NCI-H146 treated with DMSO at 0.1 percent for 48 hours (cell line): Measurements from ENCODE around the gene LGALS8.
"Not testable (repeated sequence)": the region's sequence is repeated elsewhere in the genome, so short reads cannot be mapped to it uniquely, and the experiment has no call there.

Experiments
- DNase-seq: peaks from one replicate; lab custom pipeline; 2025; ENCODE audit not compliant: unreplicated experiment; lab: John Stamatoyannopoulos, UW

LGALS8 gene

DNA sequence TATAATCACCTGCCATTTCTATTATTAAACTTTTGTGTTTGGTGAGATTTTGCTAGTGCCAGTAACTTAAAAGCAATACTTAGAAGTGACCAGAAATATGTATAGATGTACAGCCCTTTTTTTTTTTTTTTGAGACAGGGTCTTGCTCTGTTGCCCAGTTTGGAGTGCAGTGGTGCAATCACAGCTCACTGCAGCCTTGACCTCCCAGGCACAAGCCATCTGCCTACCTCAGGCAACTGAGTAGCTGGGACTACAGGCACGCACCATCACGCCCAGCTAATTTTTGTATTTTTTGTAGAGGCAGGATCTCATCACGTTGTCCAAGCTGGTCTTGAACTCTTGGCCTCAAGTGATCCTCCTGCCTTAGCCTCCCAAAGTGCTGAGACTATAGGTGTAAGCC is 56.6 kb downstream of the LGALS8 start:
- not testable (repeated sequence) for DNase-seq

GRCh38 chr1:236581528-236581927 is 57.7 kb downstream of the LGALS8 start:
- DNase-seq: no peak

DNA sequence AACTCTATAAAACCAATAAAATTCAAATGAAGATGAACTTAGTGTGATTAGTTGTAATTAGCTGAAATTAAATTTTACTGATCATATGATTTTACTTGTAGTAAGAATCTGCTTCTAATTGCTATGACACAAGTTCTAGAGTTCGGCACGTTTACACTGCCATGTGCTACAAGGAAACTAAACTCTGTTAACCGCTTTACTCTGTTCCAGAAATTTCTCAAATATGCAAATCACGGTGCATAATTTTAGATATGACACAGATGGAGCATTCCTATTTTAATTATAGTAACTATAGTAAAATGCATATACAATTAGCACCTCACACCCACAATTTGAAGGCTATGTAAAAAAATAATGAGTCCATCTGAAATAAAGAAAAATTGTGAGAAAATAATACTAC is 65.7 kb downstream of the LGALS8 start:
- no peak for DNase-seq

GRCh38 chr1:236590553-236591150 is 66.9 kb downstream of the LGALS8 start:
- no peak for DNase-seq

DNA sequence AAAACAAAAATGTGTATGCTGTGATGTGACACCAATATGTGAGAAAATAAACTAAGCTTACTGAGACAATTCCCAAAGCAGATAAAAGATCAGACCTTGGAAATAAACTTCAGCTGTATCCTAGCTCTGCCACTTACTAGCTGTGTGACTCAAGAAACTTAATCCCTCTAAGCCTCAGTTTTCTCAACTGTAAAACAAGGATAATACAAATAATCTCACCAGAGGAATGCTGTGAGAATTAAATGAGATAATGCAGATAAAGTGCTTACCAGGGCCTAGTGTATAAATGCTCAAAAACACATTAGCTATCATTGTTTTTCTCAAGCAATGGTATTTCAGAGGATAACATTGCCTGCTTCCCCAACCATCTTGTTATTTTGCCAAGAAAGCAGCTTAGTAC is 78.4 kb downstream of the LGALS8 start:
- no peak for DNase-seq
